PC-3 (cell line): ENCODE results near the gene PRDM13. TPM values are rescaled to one million over a fixed set of nuclear protein-coding genes. Genes with fewer than 3 reads are reported as not detected.
"Not testable (repeated sequence)": the region's sequence is repeated elsewhere in the genome, so short reads cannot be mapped to it uniquely, and the experiment has no call there.

Experiments used
- ATAC-seq: fragments of 200-7000 bp; cut with Tn5 transposase; 2 replicates; pipeline ENCODE4 v1.9.1; 2020; ENCODE audit warnings: mild to moderate bottlenecking, moderate library complexity
- BruUV-seq: library from RNA; stranded (reverse); fragments of 400-500 nt; replicated peaks from 2 replicates; lab custom pipeline; 2021; lab: Mats Ljungman, UMichigan
- CTCF ChIA-PET: fragments of 300-600 bp; sonication (Branson Sonifier 250); formaldehyde crosslinking; loops from one replicate; lab custom pipeline; 2022; ENCODE audit warnings: antibody characterized with exemption; lab: Charles Lee
- POLR2A ChIA-PET: fragments of 300-600 bp; sonication (Branson Sonifier 250); formaldehyde crosslinking; loops from one replicate; lab custom pipeline; 2022; ENCODE audit warnings: antibody characterized with exemption; ENCODE audit not compliant: unreplicated experiment; lab: Charles Lee
- DNase-seq: peaks from one replicate; pipeline ENCODE4 v3.0.0-alpha.2; 2015
- H2AFZ ChIP-seq: fragments of 300-600 bp; sonication (generic); 2 replicates; pipeline ENCODE4 v1.6.0; 2016; ENCODE audit warnings: antibody characterized with exemption, low read length
- H3F3A ChIP-seq: fragments of 300-600 bp; sonication (generic); one replicate; pipeline ENCODE4 v1.6.0; 2017; ENCODE audit warnings: antibody characterized with exemption, low read length, control low read depth, mild to moderate bottlenecking; ENCODE audit not compliant: unreplicated experiment
- H3K27ac ChIP-seq: fragments of 300-600 bp; sonication (generic); 2 replicates; pipeline ENCODE4 v1.5.1; 2016; ENCODE audit warnings: mild to moderate bottlenecking, low read length
- H3K27me3 ChIP-seq: fragments of 300-600 bp; sonication (generic); 2 replicates; pipeline ENCODE4 v1.6.1; 2016; ENCODE audit warnings: low read length, mixed read lengths
- H3K36me3 ChIP-seq: fragments of 300-600 bp; sonication (generic); 2 replicates; pipeline ENCODE4 v1.6.1; 2016; ENCODE audit warnings: low read depth, mixed run types, low read length, mixed read lengths
- H3K4me1 ChIP-seq: fragments of 300-600 bp; sonication (generic); 2 replicates; pipeline ENCODE4 v1.5.1; 2016; ENCODE audit warnings: low read length; ENCODE audit not compliant: insufficient read depth
- H3K4me2 ChIP-seq: fragments of 300-600 bp; sonication (generic); 2 replicates; pipeline ENCODE4 v1.6.0; 2016; ENCODE audit warnings: low read length
- H3K4me3 ChIP-seq: fragments of 300-600 bp; sonication (generic); 2 replicates; pipeline ENCODE4 v1.5.1; 2016; ENCODE audit warnings: mild to moderate bottlenecking, low read length, mixed read lengths
- H3K79me2 ChIP-seq: fragments of 300-600 bp; sonication (generic); 2 replicates; pipeline ENCODE4 v1.6.1; 2017; ENCODE audit warnings: low read length, mixed read lengths
- H3K9ac ChIP-seq: fragments of 300-600 bp; sonication (generic); 2 replicates; pipeline ENCODE4 v1.6.0; 2016; ENCODE audit warnings: mild to moderate bottlenecking, low read length
- H3K9me2 ChIP-seq: fragments of 300-600 bp; sonication (generic); replicated peaks from 2 replicates; pipeline ENCODE4 v1.6.1; 2016; ENCODE audit warnings: mixed run types, low read length, mixed read lengths
- H3K9me3 ChIP-seq: fragments of 300-600 bp; sonication (generic); 2 replicates; pipeline ENCODE4 v1.6.1; 2016; ENCODE audit warnings: low read length, mixed read lengths
- H4K20me1 ChIP-seq: fragments of 300-600 bp; sonication (generic); 2 replicates; pipeline ENCODE4 v1.6.1; 2016; ENCODE audit warnings: low read length, mixed read lengths
- EZH2 ChIP-seq: fragments of 300-600 bp; sonication (generic); IDR thresholded peaks from one replicate; pipeline ENCODE4 v1.6.1; 2017; ENCODE audit warnings: antibody characterized with exemption, mild to moderate bottlenecking, low read length; ENCODE audit not compliant: unreplicated experiment
- EZH2phosphoT487 ChIP-seq: fragments of 300-600 bp; sonication (generic); IDR thresholded peaks from 2 replicates; pipeline ENCODE4 v1.6.1; 2018; ENCODE audit warnings: mild to moderate bottlenecking, antibody characterized with exemption, low read length, borderline replicate concordance
- intact Hi-C: fragments of 100-400 bp; cut with micrococcal nuclease; formaldehyde crosslinking; loops from 2 replicates; pipeline ENCODE4 v1.9.0; 2023
- total RNA-seq: library from RNA; depleted of rRNA; stranded (reverse); fragments of >200 nt; gene quantifications from 2 replicates; pipeline ENCODE4 v1.2.3, GENCODE V29; 2014
- TF ChIP-seq, protein P1 (sequence below): fragments of 300-600 bp; sonication (generic); conservative IDR thresholded peaks from 2 replicates; pipeline ENCODE4 v1.5.1; 2017; ENCODE audit warnings: antibody characterized with exemption, low read depth, mild to moderate bottlenecking, low read length

The PRDM13 gene
- total RNA-seq, 1 experiment from 2014 or later, result not detected

DNA sequence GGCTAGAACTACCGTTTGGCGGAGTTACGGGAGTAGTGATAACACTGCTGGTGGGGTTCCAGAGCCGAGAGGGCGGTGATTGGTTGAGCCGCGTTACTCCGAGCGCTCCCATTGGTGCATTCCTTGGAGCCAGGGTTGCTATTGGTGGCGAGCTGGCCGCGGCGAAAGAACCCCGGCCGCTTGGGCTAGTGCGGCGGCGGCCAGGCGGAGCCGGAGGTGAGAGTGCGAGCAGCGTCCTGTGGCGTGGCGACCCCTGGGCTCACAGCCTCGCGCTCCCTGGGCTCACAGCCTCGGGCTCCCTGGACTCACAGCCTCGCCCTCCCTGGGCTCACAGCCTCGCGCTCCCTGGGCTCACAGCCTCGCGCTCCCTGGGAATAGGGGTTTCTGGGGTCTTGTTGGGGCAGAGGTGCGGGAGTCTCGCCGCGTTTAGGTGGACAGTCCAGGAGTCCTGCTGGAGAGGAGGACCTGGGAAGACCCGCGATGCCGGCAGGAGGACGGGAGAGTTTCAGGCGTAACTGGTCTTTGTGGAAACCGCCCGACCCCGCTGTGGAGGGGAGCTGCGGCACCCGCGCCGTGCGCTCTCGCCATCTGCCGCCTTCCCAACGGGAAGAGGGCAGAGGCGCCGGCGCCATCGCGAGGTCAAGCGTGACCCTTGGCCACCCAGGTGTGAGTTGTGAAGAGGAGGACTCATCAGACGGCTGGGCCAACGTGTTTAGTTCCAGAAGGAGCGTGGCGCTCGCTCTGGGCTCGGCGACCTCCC is 12.2 kb downstream of the PRDM13 start:
- H2AFZ ChIP-seq, result no peak overlapping the region
- H3K9me2 ChIP-seq, result no peaks in the 10 kb centered on the region
- DNase-seq, result no peak
- H3K27ac ChIP-seq, result no peak overlapping the region
- no TSS peak for BruUV-seq
- no peaks in the 10 kb centered on the region for H3K36me3 ChIP-seq
- ATAC-seq, result no peak
- no peak overlapping the region for H3K4me2 ChIP-seq
- no peak overlapping the region for H3K9ac ChIP-seq
- TF ChIP-seq, protein P1, sequence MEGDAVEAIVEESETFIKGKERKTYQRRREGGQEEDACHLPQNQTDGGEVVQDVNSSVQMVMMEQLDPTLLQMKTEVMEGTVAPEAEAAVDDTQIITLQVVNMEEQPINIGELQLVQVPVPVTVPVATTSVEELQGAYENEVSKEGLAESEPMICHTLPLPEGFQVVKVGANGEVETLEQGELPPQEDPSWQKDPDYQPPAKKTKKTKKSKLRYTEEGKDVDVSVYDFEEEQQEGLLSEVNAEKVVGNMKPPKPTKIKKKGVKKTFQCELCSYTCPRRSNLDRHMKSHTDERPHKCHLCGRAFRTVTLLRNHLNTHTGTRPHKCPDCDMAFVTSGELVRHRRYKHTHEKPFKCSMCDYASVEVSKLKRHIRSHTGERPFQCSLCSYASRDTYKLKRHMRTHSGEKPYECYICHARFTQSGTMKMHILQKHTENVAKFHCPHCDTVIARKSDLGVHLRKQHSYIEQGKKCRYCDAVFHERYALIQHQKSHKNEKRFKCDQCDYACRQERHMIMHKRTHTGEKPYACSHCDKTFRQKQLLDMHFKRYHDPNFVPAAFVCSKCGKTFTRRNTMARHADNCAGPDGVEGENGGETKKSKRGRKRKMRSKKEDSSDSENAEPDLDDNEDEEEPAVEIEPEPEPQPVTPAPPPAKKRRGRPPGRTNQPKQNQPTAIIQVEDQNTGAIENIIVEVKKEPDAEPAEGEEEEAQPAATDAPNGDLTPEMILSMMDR, result no peak
- TF ChIP-seq EZH2, result no peak
- TF ChIP-seq EZH2phosphoT487, result no peak
- no peak overlapping the region for H3K4me3 ChIP-seq
- no peaks in the 10 kb centered on the region for H3K79me2 ChIP-seq
- intact Hi-C loops, result no loop called here
- CTCF ChIA-PET, result no interaction called here
- peaks cover 62% of the 10 kb centered on the region for H3K27me3 ChIP-seq
- POLR2A ChIA-PET, result no interaction called here
- H4K20me1 ChIP-seq, result no peaks in the 10 kb centered on the region
- H3K4me1 ChIP-seq, result no peaks in the 10 kb centered on the region
- H3K9me3 ChIP-seq, result no peaks in the 10 kb centered on the region
- no peaks in the 10 kb centered on the region for H3F3A ChIP-seq

DNA sequence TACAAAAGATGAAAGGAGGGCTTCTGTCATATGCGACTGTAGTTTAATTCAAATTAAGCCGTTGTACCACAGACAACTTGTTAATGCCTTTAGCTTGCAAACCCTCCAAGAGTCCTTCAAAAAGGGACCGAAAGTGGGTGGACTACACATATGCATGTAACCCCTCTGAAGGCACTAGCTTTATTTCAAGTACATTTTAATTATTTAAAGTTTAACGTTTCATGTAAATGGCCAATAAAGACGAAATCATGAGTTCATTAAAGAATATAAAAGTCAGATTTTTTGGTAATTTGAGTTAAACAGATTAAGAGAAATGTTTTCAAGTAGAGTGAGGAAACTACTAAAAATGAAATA is 12.8 kb downstream of the PRDM13 start:
- TF ChIP-seq, protein P1, result no peak
- TF ChIP-seq EZH2, result no peak
- TF ChIP-seq EZH2phosphoT487, result no peak
- Histone ChIP-seq H2AFZ (no peak overlapping the region), H3K36me3 (no peaks in the 10 kb centered on the region), H3K4me1 (no peaks in the 10 kb centered on the region), H3K27ac (no peak overlapping the region), H3K79me2 (no peaks in the 10 kb centered on the region), H4K20me1 (no peaks in the 10 kb centered on the region), H3K9ac (no peak overlapping the region), H3F3A (no peaks in the 10 kb centered on the region), H3K4me3 (no peak overlapping the region), H3K27me3 (peaks cover 62% of the 10 kb centered on the region), H3K9me3 (no peaks in the 10 kb centered on the region), H3K4me2 (no peak overlapping the region), H3K9me2 (no peaks in the 10 kb centered on the region)
- ChIA-PET CTCF (no interaction called here), POLR2A (no interaction called here)
- no peak for ATAC-seq
- DNase-seq, result no peak
- intact Hi-C loops, result no loop called here
- BruUV-seq, result no TSS peak

DNA sequence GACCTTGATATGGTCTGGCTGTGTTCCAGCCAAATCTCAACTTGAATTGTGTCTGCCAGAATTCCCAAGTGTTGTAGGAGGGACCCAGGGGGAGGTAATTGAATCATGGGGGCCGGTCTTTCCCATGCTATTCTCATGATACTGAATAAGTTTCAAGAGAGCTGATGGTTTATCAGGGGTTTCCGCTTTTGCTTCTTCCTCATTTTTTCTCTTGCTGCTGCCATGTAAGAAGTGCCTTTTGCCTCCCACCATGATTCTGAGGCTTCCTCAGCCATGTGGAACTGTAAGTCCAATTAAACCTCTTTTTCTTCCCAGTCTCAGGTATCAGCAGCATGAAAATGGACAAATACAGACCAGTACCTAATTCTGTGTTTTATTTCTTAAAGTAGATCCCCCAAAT is 15.4 kb downstream of the PRDM13 start:
- intact Hi-C loops, POLR2A ChIA-PET, H3K27ac ChIP-seq, H3K9me2 ChIP-seq, BruUV-seq, H3K9ac ChIP-seq, CTCF ChIA-PET, DNase-seq, ATAC-seq, H2AFZ ChIP-seq, H3K4me1 ChIP-seq, H3K36me3 ChIP-seq, H3K4me2 ChIP-seq, H3F3A ChIP-seq, H3K79me2 ChIP-seq, H3K4me3 ChIP-seq, H3K9me3 ChIP-seq, H4K20me1 ChIP-seq: not testable (repeated sequence)
- peaks cover 53% of the 10 kb centered on the region for H3K27me3 ChIP-seq
